ENCODE results near the gene DUSP2.

DUSP2 gene

DNA sequence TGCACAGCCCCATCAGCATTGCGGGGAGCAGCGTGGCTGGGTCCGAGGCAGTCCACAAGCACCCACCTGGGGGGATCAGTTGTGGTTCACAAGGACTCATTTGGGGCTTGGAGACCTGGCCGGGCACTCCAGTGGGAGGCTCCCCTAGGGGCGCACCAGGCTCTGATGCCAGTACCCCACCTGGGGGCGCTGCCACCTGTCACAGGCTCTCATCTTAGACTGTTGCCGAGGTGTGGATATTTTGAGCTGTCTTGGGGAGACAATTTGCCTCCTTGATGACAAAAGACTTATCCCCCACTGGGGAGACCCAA, 31.9 kb downstream of the DUSP2 start:
- DNase-seq, result no peak

DNA sequence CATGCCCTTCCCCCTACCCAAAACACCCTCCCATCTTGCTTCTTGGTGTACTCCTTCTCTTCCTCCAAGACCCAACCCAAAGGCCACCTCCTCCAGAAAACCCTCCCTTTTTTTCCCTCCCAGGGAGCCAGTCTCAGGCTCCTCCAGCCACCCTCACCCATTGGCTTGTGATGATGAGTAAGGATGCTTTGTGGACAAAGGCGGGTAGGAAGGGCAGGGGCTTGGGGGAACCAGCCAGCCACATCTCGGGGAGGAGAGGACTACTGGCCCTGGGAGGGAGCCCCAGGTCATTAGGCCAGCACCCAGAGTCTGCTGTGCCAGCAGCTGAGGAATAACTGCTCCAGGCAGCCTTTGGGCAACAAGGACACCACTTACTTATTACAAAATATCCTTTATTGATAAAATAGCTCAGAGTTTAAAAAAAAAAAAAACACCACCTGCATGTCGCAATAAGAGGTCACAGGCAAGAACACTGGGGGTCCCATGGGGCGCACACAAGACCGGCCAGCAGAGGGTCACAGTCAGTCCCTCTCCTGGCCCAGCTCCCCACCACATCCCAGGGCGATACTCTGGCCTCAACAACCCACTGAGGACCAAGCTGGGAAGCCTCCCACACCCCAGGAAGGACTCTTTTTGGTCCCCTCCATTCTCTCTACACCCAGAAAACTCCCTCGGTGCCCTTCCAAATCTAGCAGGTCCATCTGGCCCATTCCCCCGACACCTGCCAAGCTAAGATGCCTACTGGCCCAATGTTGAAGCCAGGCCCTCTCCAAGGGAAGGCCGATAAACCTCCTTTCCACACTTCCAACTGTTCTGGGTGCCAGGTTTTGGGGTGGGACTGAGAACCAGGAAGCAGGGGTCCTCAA, 32.5 kb downstream of the DUSP2 start:
- no peak for DNase-seq

- no peak for DNase-seq
These were observed 33.3 kb downstream of the DUSP2 start for GRCh38 chr2:96111823-96112500.

DNA sequence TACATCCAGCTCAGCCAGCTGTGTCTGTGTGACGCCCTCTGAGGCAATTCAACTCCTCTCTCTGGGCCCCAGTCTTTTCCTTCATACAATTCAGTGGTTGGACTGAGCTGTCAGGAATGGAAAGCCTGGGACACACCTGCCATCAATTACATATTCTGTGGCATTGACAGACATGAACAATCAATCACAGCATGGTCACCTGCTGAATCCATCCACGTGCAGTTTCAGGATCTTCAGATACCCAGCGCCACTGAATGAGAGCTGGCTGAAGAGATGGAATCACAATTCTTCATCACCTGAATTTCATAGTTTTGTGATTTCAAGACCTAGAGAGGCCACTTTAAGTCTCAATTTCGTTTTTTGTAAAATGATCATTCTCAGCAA, 34.0 kb downstream of the DUSP2 start:
- no peak for DNase-seq

DNA sequence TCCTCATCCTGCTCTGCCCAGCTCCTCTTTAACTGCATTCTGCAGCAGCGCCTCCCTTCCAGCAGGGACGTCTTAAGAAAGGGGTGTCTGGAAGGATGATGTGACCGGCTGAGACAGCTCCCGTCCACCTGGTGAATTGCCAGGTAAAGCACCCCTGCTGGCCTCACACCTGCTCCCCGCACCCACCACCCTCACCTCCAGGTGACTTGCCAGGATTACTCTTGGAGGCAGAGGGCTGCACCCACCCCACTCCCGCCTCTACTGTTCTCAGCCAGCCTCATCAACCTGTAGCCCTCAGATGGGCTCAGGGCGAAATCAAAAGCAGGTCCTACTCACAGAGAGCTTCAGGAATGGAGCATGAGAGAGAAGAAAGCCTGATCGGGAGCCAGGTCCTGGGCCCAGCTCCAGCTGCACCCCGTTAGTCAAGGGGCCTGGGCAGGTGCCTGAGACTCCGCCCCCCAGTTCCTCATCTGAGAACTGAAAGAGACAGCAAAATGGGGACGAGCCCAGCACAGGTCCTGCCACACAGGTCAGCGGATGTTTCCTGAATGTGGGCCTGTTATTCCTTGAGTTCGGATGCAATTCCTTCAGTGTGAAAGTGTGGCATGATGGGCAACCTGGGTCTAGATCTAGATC, 34.5 kb downstream of the DUSP2 start:
- DNase-seq, result no peak

GRCh38 chr2:96109931-96110511, 35.2 kb downstream of the DUSP2 start:
- no peak for DNase-seq

- DNase-seq, result no peak
These were observed 35.9 kb downstream of the DUSP2 start for GRCh38 chr2:96109361-96109680.

GRCh38 chr2:96108541-96109360, 36.5 kb downstream of the DUSP2 start:
- DNase-seq, result no peak

- DNase-seq, result no peak
These were observed 37.1 kb downstream of the DUSP2 start for GRCh38 chr2:96108151-96108540.

DNA sequence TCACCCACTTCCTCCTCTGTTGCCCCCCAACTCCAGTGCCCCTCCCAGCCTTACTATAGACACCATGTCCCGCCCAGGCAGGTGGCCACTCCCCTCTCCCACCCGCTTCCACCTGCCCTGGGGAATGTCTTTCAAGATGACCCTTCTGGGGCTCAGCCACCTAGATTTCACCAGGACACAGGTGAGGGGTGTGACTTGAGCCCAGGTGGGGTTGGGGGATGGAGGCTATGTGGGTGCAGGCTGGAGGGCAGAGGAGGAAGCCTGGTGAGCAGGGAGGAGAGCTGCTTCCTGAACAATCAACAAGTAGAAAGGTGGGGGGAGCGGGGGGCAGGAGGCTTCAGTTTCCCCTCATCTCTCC, 37.6 kb downstream of the DUSP2 start:
- no peak for DNase-seq

DNA sequence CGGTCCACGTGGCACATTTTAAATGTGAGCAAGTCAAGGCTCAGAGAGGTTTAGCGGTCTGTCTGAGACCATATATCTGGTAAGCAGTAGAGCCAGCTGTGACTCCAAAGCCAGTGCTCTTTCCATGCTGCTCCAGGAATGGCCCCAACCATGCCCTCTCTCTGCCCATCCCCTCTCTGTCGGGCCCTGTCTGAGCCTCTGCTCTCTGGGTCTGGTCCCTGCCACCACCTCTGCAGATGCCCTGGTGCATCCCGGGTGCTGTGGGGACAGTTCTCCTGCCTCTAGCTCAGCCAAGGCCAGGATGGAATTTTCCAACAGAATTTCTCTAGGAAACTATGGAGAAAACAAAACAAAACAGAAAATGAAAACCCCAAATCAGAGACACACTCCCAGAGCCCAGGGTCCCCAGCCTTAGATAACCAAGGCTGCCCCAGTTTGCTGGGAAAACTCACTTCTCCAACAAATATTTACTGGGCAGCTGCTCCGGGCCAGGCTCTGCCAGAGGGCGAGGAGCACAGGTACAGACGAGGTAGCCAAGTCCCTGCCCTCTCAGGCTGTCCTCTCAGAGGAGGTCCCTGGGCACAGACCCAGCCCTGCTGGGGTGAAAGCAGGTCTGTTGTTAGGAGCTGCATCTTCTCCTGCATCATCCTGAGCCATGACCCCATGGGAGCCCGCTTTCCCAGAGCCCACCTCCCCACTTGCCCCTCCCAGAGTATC, 38.1 kb downstream of the DUSP2 start:
- no peak for DNase-seq

- no peak for DNase-seq
These were observed 39.1 kb downstream of the DUSP2 start for GRCh38 chr2:96105994-96106715.

DNA sequence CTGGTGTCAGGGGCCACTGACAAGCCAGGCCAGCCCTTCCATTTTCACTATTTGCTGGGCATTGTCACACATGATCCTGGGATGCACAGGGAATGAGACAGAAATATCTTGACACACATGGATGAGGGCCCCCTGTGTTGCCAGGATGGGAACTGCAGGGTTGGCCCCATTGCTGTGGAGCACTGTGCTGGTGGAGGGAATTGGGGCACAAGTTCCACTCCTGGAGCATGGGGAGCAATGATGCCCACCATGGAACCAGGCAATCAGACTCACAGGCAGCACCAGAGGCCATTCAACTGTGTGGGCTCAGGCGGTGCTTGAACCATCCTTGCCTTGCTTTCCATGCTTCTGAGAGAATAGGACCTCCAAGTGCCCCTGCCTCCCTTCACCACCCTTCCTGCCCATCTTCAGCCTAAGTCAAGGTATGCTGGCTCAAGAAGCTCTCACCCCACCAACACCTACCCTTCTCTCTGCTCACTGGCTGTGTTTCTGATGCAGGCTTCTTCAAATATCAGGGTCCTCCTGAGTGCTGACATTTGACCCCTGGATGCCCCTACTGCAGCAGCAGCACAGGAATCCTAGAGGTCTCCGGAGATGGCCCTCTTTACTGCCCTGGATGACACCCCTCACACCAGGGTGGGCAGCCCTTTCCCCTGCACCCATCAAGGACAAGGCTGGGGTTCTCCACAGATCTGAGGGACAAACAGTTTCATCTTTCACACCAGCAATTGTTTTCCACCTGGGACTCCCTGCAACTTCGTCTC, 39.9 kb downstream of the DUSP2 start:
- no peak for DNase-seq

DNA sequence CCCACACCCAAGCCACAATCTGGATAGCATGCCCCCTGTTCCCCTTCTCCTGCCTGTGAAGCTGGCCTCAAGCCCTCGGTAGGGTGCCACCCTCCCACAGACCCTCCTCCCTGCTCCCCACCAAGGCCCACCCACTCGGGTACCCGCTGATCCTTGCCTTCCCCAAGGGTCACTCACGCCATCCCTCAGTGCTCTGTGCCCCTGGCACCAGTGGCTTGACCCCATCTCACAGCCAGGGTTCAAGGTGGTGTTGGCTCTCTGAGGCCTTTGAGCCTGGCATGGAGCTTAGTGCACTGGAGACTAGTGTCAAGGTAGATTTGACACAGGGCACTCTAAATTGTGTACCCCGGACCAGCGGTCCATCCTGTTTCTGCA, 40.8 kb downstream of the DUSP2 start:
- DNase-seq, result no peak

DNA sequence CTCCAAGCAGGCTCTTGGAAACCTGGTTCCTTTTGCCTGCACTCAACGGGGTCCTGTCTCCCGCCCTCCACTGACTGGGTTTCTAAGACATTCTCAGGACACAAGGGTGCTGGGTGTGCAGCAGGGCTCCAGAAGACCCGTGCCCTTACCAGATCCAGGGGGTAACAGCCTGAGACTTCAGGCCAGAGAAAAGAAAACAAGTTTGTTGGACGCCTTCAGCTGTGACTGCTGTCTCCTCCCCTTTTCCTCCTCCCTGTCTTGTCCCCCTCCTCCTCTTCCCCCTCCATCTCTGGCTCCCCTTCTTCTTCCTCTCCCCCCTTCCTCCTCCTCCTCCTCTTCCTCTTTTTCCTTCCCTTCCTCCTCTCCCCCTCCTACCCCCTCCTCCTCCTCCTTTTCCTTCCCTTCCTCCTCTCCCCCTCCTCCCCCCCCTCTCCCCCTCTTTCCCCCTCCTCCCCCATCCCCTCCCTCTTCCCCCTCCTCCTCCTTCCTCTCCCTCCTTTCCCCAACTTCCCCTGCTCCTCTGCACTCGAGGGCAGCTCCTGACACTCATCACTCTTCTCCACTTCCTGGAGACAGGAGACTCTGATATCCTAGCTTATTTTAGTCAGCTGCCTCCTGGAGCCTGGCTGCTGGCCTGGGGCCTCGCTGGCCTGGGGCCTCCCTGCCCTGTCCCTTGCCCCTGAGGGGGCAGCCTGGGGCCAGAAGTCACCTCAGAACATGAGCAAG, 41.3 kb downstream of the DUSP2 start:
- no peak for DNase-seq

- no peak for DNase-seq
These were observed 42.0 kb downstream of the DUSP2 start for GRCh38 chr2:96103187-96103601.

- no peak for DNase-seq
These were observed 42.5 kb downstream of the DUSP2 start for GRCh38 chr2:96102596-96103186.

- no peak for DNase-seq
These were observed 44.3 kb downstream of the DUSP2 start for GRCh38 chr2:96100893-96101304.

- no peak for DNase-seq
These were observed 45.1 kb downstream of the DUSP2 start for GRCh38 chr2:96099861-96100798.

Data from suppressor macrophage treated with lipopolysaccharide for 4 hours (primary cell).